HL-60 (cell line): ENCODE data around the gene CACFD1.
A peak's percentile ranks its signal among the peaks of the same experiment; 100 is the strongest.

Experiments
- DNase-seq, 2 experiments: peaks; one replicate each; pipeline ENCODE4 v3.0.0-alpha.2; 2010 to 2020; ENCODE audit warnings: low read depth in 1 of 2, low spot score in 1 of 2
- H3K27ac ChIP-seq: fragments of 250-450 bp; sonication (Bioruptor Pico); replicated peaks from 2 replicates; pipeline ENCODE4 v1.5.1; 2020; ENCODE audit warnings: mild to moderate bottlenecking, moderate library complexity
- H3K27me3 ChIP-seq: fragments of 250-450 bp; sonication (Bioruptor Pico); 2 replicates; pipeline ENCODE4 v1.5.1; 2021; ENCODE audit warnings: mild to moderate bottlenecking, moderate library complexity; ENCODE audit not compliant: insufficient read depth, poor library complexity, severe bottlenecking
- H3K4me3 ChIP-seq: replicated peaks from 2 replicates; pipeline ENCODE4 v1.5.1; 2011; ENCODE audit warnings: mild to moderate bottlenecking, control low read depth, low read length; ENCODE audit not compliant: insufficient read depth
- GABPA ChIP-seq: IDR thresholded peaks from 2 replicates; pipeline ENCODE4 v1.6.1; 2012; ENCODE audit warnings: low read depth
- POLR2AphosphoS5 ChIP-seq: IDR thresholded peaks from 2 replicates; pipeline ENCODE4 v1.6.1; 2012; ENCODE audit warnings: low read depth
- SPI1 ChIP-seq: IDR thresholded peaks from 2 replicates; pipeline ENCODE4 v1.6.1; 2012; ENCODE audit warnings: low read depth, mild to moderate bottlenecking, borderline replicate concordance
- TF ChIP-seq, protein P1 (sequence below): IDR thresholded peaks from 2 replicates; pipeline ENCODE4 v1.6.1; 2012; ENCODE audit warnings: low read depth; ENCODE audit not compliant: insufficient replicate concordance
- TF ChIP-seq, protein P2 (sequence below): IDR thresholded peaks from one replicate; pipeline ENCODE4 v1.5.1; 2011; ENCODE audit warnings: low read length, control low read depth, inconsistent platforms; ENCODE audit not compliant: insufficient read depth

CACFD1 gene

GRCh38 chr9:133429641-133430161 lies 30.1 kb upstream of the CACFD1 start:
- no peak overlapping the region for H3K27ac ChIP-seq
- H3K4me3 ChIP-seq, result no peak overlapping the region
- peaks cover 8% of the 10 kb centered on the region for H3K27me3 ChIP-seq
- TF ChIP-seq, protein P1, sequence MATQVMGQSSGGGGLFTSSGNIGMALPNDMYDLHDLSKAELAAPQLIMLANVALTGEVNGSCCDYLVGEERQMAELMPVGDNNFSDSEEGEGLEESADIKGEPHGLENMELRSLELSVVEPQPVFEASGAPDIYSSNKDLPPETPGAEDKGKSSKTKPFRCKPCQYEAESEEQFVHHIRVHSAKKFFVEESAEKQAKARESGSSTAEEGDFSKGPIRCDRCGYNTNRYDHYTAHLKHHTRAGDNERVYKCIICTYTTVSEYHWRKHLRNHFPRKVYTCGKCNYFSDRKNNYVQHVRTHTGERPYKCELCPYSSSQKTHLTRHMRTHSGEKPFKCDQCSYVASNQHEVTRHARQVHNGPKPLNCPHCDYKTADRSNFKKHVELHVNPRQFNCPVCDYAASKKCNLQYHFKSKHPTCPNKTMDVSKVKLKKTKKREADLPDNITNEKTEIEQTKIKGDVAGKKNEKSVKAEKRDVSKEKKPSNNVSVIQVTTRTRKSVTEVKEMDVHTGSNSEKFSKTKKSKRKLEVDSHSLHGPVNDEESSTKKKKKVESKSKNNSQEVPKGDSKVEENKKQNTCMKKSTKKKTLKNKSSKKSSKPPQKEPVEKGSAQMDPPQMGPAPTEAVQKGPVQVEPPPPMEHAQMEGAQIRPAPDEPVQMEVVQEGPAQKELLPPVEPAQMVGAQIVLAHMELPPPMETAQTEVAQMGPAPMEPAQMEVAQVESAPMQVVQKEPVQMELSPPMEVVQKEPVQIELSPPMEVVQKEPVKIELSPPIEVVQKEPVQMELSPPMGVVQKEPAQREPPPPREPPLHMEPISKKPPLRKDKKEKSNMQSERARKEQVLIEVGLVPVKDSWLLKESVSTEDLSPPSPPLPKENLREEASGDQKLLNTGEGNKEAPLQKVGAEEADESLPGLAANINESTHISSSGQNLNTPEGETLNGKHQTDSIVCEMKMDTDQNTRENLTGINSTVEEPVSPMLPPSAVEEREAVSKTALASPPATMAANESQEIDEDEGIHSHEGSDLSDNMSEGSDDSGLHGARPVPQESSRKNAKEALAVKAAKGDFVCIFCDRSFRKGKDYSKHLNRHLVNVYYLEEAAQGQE, result no peak
- TF ChIP-seq GABPA (no peak), SPI1 (no peak), POLR2AphosphoS5 (no peak)
- no peak for DNase-seq

GRCh38 chr9:133430244-133430643 lies 29.5 kb upstream of the CACFD1 start:
- peaks cover 8% of the 10 kb centered on the region for H3K27me3 ChIP-seq

DNA sequence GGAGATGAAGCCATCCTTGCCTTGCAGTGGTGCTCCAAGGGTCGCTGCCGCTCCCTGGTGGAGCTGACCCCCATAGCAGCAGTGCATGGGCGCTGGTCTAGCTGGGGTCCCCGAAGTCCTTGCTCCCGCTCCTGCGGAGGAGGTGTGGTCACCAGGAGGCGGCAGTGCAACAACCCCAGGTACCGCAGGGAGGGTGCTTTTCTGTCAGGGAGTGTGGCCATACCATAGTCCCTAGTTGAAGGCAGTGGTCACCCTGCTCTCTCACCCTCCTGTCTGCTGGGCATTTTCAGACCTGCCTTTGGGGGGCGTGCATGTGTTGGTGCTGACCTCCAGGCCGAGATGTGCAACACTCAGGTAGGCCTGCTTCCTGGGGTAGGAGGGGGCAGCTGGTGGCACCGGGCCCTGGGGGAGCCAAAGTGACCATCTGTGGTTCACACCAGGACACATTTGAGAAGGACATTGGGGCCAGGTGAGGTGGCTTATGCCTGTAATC lies 26.4 kb upstream of the CACFD1 start:
- no peak overlapping the region for H3K27ac ChIP-seq
- TF ChIP-seq, protein P1, result no peak
- TF ChIP-seq, protein P2, sequence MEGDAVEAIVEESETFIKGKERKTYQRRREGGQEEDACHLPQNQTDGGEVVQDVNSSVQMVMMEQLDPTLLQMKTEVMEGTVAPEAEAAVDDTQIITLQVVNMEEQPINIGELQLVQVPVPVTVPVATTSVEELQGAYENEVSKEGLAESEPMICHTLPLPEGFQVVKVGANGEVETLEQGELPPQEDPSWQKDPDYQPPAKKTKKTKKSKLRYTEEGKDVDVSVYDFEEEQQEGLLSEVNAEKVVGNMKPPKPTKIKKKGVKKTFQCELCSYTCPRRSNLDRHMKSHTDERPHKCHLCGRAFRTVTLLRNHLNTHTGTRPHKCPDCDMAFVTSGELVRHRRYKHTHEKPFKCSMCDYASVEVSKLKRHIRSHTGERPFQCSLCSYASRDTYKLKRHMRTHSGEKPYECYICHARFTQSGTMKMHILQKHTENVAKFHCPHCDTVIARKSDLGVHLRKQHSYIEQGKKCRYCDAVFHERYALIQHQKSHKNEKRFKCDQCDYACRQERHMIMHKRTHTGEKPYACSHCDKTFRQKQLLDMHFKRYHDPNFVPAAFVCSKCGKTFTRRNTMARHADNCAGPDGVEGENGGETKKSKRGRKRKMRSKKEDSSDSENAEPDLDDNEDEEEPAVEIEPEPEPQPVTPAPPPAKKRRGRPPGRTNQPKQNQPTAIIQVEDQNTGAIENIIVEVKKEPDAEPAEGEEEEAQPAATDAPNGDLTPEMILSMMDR, result no peak
- no peak for TF ChIP-seq SPI1
- TF ChIP-seq POLR2AphosphoS5, result no peak
- no peak for TF ChIP-seq GABPA
- H3K4me3 ChIP-seq, result no peak overlapping the region
- H3K27me3 ChIP-seq, result no peaks in the 10 kb centered on the region
- DNase-seq, result no peak

More at GRCh38 chr9:133430244-133430643, 29.5 kb upstream of the CACFD1 start:
- DNase-seq, result peak in 1 of 2 experiments; percentile 18
- Histone ChIP-seq H3K4me3 (no peak overlapping the region), H3K27ac (no peak overlapping the region)
- TF ChIP-seq, protein P1, result no peak
- peak; percentile 49; the same call in 1 of the 2 replicates for TF ChIP-seq SPI1

- H3K27ac ChIP-seq, result no peak overlapping the region
- no peaks in the 10 kb centered on the region for H3K27me3 ChIP-seq
- no peak overlapping the region for H3K4me3 ChIP-seq
- TF ChIP-seq, protein P2, result no peak
- TF ChIP-seq, protein P1, result no peak
- TF ChIP-seq GABPA (no peak), POLR2AphosphoS5 (no peak), SPI1 (no peak)
- no peak for DNase-seq
These were observed 23.1 kb upstream of the CACFD1 start for GRCh38 chr9:133436681-133437080.
